Epithelial cell of proximal tubule (primary cell): ENCODE measurements around the gene COL4A1. TPM values are rescaled to one million over a fixed set of nuclear protein-coding genes. Genes with fewer than 3 reads are reported as not detected.

Experiments used
- DNase-seq: peaks from one replicate; pipeline ENCODE4 v3.0.0-alpha.2; 2011; ENCODE audit warnings: low read depth
- H3K4me3 ChIP-seq: 2 replicates; pipeline ENCODE4 v1.5.1; 2011; ENCODE audit warnings: low read depth, mild to moderate bottlenecking, low read length
- CTCF ChIP-seq: conservative IDR thresholded peaks from 2 replicates; pipeline ENCODE4 v1.5.1; 2012; ENCODE audit warnings: low read depth, mild to moderate bottlenecking, low read length
- total RNA-seq: library from RNA; depleted of rRNA; stranded (reverse); fragments of >200 nt; gene quantifications from 2 replicates; pipeline ENCODE4 v1.2.3, GENCODE V29; 2015

Gene COL4A1
- total RNA-seq, 1 donor from 2014 or later: 547 TPM

- peak; percentile 92 for DNase-seq
- no peak for TF ChIP-seq CTCF
- peak overlapping the region; percentile 80 for H3K4me3 ChIP-seq
Observed at GRCh38 chr13:110304256-110304655, 2.7 kb downstream of the COL4A1 start.

- no peak for DNase-seq
- no peak for TF ChIP-seq CTCF
- peak overlapping the region; percentile 10 for H3K4me3 ChIP-seq
Observed at GRCh38 chr13:110303644-110304043, 3.3 kb downstream of the COL4A1 start.

- TF ChIP-seq CTCF: no peak
- no peak overlapping the region for H3K4me3 ChIP-seq
Observed at GRCh38 chr13:110302997-110303396, 4.0 kb downstream of the COL4A1 start.

GRCh38 chr13:110301606-110302553 lies 5.1 kb downstream of the COL4A1 start:
- H3K4me3 ChIP-seq: no peak overlapping the region
- no peak for DNase-seq
- TF ChIP-seq CTCF: no peak

More at GRCh38 chr13:110302997-110303396, 4.0 kb downstream of the COL4A1 start:
- DNase-seq: peak; percentile 92

- no peak for DNase-seq
- TF ChIP-seq CTCF: no peak
- no peak overlapping the region for H3K4me3 ChIP-seq
Observed at GRCh38 chr13:110301083-110301482, 5.9 kb downstream of the COL4A1 start.

GRCh38 chr13:110300090-110300815 lies 6.7 kb downstream of the COL4A1 start:
- H3K4me3 ChIP-seq: no peak overlapping the region
- DNase-seq: no peak
- no peak for TF ChIP-seq CTCF
